NCI-H2171 treated with DMSO at 0.1 percent for 48 hours (cell line): ENCODE results near the gene SCAANT1.
A peak's percentile ranks its signal among the peaks of the same experiment; 100 is the strongest.

ENCODE experiments used
- DNase-seq: peaks from one replicate; lab custom pipeline; 2025; lab: John Stamatoyannopoulos, UW

Gene SCAANT1

DNA sequence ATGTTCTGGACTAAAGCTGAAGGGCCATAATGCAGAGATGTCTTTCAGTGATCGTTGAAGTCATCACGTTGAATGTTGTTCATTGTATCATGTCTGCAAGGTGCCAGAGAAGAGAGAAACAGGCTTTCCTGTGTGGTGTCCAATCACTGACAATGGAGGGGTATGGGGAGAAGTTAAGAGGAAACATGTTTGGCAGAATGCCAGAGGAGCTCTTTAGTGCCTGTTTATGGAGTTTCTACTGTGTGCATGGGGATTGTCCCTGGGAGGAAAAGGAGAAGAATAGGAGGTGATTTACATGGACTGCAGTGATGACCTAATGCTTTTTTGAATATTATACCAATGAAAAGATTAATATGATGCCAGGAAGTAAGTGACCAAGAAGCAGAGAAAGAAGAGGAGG is 11.7 kb downstream of the SCAANT1 start:
- peak; percentile 4 for DNase-seq

DNA sequence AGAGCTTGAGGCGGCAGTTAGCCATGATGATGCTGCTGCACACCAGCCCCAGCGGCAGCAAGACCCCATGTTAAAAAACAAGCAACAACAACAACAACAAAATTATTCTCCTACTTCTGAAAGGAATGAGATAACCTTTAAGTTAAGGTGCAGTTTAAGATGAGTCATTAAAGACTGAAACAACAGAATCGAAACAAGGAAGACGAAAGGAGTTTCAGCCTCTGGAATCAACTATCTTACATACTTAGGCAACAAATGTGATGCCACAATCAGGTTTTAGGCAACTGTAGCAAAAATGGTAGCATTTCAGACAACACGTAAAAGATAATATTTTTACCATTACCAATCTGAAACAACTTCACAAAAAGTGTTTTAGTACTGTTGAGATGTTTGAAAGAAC is 12.2 kb downstream of the SCAANT1 start:
- DNase-seq = no peak

DNA sequence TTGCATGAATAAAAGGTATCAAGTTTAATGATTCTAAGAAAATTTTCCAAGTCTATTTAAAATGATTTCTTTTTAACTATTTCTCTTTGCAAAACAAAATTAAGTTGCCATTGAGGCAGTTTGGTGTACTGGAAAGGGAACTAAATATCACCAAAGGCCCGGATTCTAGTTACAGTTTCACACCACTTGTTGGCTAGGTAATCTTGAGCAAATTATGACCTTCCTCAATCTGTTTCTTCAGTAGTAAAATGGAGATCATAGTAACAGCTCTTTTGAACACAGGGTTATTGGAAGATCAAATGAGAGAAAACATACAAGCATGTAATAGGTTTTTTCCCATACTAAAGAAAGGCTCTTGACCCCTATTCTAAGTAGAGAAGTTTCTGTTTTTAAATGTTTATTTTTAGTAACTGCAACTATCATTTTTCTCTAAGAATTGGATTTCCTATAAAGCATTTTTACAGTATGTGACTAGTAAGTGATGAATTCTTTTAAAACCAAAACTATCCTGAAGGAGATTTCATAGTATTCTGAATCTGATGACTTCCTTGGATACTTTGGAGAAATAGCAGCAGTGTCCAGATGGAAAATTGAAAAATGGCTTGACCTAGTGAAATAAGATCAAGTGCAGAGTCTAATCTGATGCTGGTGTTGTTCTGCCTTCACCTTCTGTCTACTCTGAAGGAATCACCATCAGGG is 15.7 kb downstream of the SCAANT1 start:
- DNase-seq = no peak

DNA sequence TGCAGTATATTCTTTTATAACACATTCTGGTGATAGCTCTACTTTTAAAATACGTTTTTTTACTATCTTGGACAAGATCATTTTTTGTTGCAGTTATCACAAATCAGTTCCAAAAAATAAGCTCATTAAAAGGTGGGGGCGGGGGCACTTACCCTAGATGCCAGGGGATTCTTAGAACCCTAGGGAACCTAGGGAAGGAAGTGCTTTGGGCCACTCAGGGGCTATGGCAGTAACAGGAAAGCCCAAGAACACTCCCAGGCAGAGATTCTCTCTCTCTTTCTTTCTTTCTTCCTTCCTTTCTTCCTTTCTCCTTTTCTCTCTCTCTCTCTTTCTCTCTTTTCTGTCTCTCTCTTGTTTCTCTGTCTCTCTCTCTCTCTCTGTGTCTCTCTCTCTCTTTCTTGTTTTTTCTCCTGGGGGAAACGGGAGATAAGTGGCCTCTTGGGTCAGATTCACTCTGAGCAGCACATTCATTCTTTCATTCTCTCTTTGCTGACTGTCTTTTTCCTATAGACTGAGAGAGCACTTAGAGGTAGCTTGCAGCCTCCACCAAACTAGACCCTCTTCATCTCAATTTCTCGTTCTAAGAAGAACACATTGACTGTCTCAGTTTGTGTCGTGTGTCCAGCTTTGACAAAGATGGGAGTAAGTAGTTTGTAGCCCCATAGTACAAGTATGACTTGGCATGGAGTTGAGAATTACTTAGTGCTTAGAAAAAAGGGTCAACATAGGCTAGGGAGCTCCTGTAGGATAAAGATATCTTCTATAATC is 16.6 kb downstream of the SCAANT1 start:
- no peak for DNase-seq

DNA sequence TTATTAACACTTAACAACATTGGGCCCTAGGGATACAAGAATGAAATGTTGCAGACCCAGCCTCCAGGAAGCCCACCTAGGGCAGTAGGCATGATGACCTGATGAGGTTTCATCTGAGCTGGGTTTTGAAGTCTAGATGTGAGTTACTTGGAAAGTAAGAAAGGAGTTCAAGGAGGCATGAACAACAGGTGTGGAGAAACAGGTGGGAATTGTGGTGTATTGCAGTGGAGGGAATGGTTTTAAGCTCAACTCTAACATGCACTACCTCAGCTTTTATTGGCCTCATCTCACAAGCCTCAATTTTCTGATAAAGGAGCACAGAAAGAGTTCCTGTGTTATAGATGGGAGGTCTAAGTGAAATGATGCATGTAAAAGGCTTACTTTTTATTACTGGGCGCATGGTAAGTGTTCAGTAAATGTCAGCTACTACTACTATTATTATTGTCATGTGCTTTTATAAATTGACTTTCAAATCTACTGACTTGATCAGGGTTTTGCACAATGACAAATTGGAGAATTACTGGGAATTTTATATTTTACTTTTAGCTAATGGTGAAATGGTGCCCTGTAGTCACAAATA is 19.3 kb downstream of the SCAANT1 start:
- DNase-seq = no peak

DNA sequence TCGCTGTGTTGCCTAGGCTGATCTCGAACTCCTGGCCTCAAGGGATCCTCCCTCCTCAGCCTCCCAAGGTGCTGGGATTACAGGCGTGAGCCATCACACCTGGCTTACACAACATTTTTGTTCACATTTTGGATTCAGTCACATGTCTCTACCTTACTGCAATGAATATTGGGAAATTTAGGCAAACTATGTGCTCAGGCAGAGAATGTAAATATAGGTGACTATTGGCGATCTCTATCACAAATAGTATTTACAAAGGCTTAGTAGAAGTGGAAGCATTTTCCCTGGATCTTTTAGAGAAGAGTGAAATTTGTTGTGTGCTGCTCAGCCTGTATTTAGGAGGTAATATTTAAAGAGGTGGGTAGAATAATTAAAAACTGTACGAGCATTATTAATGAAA is 20.7 kb downstream of the SCAANT1 start:
- DNase-seq = no peak

DNA sequence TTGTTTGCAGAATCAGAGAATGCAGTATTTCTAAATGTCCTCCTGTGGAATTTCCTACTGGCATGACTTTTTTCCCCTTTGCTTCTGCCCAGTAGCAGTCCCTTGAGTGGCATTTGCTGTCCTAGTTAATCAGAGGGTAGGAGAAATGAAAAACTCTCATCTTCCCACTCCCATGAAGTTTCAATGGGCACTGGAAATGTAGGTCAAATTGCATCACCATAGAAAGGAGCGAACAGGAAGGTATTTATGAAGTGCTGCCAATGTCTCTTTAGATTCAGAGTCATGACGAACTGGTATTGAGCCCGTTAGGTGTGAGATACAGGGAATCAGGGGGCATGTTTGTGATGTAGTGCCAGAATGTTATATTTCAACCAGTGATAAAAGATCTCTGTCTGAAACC is 25.3 kb downstream of the SCAANT1 start:
- DNase-seq = no peak

DNA sequence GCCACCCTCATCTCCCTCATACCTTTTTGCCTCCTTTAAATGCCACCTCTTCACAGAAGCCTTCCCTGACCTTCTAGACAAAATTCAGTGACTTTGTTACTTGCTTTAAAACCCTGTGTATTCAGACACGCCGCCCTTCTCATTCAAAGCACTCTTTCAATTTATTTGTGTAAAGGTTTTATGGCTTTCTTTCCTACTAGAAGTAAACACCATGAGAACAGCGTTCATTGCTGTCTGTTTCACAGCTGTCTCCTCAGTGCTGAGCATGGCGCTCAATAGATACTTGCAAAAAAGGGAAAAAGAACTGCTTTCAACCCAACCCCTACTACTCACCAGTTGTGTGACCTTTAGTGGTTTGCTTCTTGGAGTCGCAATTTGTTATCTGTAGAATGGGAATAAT is 31.5 kb downstream of the SCAANT1 start:
- DNase-seq = no peak

DNA sequence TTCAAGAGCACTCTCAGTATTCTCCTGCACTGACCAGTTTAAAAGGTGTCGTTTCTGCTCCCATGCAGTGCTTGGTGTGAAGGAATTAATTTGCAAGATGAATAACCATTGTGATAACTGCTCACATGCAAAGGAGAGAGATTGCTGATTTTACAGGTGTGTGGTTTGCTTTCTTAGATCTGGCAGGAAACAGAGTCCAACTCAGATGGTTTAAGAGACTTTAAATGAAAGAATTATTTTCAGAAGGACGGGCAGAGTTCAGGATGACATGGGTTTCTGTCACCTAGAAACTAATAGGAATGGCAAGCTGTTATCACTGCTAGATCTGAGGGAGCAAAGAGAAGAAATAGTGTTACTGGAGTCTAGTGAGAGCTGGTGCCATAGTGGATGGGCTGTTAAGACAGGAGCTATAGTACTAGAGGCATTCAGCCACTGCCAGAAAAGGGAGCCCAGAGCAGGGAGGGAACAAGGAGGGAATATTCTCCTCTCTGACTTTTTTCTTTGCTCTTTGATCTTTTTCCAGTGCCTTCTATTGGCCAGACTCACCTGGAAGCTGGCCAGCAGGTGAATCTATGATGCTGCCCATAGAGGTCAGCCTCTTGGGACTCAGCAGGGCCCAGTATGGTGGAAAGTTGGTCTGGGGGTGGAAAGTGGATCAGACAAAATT is 33.7 kb downstream of the SCAANT1 start:
- no peak for DNase-seq

DNA sequence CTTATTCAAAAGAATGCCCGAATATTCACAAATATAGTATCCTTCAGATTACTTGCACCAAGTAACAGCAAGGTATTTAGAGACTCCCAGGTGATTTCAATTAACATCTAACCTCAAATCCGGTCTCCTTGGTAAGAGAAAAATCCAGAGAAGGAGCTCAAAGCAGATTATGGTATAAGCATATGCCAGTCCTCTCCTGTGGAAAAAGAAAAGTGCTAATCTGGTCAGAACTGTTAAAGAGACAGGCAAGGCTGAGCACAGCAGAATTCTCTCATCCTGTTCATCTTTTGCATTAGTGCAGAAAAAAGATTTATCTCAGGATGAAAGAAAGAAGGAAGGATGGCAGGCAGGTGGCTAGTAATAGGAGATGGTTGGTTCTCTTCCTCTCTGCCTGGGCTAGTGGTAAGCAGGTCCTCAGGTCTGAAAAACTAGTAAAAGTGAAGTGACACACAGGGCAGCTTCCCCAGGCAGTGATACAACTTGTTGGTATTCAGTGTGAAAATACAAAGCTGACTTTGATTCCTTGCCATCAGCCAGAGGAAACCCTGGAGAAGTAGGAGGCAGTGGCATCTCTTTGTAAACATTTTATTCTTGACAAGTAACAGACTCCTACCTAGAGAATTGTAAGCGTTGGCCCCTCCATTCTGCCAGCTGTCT is 34.3 kb downstream of the SCAANT1 start:
- DNase-seq = no peak

DNA sequence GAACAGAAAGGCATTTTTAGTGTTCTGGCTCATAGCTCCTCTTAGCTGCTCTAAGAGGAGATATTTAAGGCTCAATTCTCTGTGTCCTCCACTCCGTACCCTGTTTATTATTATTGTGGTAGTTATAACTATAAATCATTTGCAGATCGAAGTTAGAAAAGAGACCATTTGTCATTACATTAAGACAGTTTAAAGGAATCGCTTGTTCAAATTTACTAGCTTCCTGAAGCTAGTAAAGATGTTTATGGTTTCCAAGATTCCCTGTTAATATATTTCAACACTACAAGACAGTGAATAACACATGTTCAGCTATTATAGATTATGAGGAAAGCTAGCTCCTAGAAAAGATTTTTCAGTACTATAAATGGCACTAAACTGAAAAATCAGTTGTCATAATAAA is 35.9 kb downstream of the SCAANT1 start:
- no peak for DNase-seq

DNA sequence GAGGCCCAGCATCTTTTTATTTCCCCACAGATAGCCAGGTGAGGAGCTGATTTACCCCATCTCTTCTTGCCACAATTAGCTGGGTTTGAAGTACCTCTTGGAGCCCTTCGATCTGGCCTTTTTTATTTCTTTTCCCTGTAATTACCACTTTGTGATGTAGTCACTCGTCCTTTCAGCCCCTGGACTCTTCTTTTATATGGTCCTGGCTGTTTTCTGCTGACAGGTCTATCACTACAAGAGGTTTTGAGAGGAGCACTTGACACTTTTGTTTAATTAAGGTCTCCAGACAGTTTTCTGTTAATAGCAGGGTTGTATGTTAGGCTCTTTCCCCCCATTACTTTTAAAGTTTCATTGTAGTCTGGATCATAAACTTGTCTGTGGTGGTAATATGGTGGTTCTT is 36.7 kb downstream of the SCAANT1 start:
- no peak for DNase-seq

DNA sequence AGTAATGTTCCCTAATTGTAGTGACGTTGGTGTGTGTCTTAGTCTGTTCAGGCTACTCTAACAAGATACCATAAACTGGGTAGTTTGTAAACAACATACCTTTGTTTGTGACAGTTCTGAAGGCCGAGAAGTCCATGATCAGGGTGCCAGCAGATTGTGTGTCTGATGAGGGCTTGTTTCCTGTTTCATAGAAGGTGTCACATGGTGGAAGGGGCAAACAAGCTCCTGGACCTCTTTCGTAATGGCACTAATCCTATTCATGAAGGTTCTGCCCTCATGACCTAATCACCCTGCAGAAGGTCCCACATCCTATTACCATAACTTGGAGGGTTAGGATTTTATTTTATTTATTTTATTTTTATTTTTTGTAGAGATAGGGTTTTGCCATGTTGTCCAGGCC is 37.4 kb downstream of the SCAANT1 start:
- no peak for DNase-seq

DNA sequence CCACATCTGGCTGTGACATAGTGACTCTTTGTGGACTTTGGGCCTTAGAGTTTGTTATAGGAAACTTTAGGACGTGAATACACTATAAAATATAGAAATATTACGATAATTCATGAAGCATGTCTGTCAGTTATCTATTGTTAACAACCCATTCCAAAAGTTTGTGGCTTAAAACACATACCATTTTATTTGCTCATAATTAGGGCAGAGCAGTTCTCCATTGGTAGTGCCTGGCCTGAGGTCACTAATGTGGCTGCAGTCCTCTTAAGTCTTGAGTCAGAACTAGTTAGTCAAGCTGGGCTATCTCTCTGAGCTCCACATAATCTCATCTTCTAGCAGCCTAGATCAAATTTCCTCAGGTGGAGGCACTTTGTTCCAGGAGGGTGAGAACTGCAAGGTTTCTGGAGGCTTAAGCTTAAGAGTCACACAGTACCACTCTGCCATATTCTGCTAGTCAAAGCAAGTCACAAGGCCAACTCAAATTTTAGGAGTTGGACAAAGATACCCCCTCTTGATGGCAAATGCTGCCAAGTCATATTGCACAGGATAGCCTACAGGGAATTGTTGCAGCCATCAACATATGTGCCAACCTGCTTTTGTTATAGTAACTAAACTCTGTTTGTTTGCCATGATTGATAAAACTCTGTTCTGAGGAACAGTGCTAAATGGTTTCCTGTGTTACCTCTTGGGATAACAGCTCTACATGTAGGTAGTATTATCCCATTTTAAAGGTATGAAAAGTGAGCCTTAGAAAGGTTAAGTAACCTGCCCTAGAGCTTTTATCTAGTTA is 39.9 kb downstream of the SCAANT1 start:
- peak; percentile 15 for DNase-seq

DNA sequence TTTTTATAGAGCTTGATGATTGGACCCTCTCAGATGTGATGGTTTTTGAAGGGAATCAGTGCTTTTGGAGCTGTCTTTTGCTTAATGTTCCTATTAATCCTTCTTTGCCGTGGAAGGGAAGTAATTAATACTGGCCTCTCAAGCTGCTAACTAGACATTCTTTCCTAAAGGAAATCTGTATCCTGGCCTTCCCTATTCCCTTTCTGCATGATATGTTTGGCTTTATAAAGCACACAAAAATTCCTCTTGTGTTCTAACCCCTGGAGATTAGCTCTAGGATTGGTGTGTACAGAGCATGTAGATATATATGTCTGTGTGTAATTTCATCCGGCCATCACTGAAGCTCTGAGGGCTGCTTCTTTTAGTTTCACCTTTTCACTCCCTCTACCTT is 41.6 kb downstream of the SCAANT1 start:
- no peak for DNase-seq

DNA sequence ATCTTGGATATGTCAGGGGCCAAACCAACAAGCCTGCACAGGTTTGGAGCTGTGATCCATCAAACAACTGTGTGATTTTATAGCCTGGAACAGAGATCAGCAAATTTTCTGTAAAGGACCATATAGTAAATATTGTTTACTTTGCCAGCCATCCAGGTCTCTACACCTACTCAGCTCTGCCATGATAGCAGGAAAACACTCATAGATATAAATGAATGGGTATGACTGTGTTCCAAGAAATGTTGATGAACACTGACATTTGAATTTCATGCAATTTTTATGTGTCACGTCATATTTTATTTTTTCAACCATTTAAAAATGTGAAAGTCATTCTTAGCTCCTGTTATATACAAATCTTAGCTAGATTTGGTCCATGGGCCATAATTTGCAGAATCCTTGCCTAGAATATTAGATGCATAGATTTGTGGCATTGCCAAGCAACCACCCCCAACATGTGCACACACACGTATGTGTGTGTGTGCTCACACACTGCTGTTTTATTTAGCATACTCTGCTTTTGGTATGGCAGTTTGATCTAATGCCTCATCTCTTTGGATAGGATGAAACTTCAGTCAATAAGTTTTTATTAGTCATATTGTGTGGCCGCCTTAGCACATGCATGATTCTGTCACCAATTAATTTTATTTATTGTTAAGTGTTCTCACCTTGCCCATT is 42.1 kb downstream of the SCAANT1 start:
- no peak for DNase-seq

DNA sequence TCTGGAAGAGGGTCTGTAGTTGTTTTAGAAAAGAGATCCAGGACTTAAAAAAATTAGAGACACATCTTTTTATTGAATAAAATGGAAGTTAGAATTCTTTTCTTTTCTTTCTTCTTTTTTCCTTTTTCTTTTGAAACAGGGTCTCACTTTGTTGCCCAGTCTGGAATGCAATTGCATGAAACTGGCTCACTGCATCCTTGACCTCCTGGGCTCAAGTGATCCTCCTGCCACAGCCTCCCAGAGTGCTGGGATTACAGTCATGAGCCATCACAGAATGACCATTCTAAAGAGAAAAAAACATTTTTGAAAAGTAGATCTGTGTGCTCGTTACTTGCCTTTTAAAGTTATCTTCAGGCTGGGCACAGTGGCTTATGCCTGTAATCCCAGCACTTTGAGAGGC is 45.0 kb downstream of the SCAANT1 start:
- DNase-seq = no peak

DNA sequence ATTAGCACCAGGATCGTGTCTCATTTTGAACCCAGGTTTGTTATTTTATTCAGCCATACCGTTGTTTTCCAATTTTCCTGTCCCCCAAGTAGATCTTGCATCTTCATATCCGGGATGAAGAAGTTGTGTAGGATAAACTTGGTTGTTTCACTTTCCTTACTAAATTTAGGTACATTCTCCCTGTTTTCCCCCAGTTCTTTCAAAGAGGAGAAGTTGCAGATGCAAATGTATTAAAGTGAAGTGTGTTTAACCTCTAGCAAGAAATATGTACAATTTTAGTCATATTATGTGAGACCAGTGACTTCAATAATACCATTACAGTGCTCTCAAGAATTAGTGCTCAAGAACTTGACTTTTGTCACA is 47.2 kb downstream of the SCAANT1 start:
- DNase-seq = no peak

DNA sequence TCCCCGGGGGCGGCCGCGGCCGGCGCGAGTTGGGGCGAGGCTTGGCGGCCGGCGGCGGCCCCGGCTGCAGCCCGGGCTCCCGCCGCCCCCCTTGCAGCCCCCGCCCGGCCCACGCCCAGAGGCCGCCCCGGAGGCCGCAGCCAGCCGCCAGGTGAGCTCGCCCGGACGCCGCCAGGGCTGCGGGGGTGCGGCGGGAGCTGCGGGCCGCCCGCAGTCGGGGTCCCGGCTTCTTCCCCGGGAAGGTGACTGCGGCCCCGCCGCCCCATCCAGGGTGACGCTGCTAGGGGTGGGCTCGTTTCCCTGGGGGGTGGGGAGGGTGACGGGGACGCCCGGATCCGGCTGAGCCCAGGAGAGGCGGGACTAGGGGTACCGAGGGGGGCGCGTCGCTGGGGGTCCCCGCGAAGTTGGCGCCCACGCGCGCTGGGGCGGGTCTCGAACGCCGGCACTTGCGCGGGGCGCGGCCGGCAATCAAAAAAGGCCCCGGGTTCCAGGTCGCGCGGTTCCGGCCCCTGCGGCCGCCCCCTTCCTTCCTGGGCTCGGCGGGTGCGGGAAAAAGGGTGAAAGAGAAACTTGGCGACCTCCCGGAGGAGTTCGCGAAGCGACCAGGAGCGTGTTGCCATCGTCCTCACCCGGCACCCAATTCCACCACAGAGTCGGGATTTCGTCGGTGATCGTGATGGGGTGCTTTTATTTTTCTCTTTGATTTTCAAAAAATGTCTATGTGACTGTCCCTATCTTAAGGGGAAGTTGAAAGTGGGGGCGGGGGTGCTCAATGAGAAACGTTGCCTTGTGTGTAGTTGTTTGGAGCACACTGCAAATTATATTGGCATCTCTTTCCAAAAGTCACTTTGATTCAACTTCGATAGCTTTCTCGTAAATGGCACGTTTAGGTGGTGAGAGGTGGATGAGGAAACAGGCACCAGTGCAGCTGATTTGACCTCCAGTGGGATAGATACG is 47.9 kb downstream of the SCAANT1 start:
- no peak for DNase-seq
